K562 (cell line): Measurements from ENCODE around the gene VAC14. TPM values are rescaled to one million over a fixed set of nuclear protein-coding genes. Genes with fewer than 3 reads are reported as not detected.

Experiments used
- CBX2 ChIP-seq: fragments of 200-600 bp; sonication (generic); IDR thresholded peaks from one replicate; pipeline ENCODE4 v1.6.1; 2012; ENCODE audit warnings: mild to moderate bottlenecking, low read length, inconsistent platforms; ENCODE audit not compliant: insufficient read depth, poor library complexity, severe bottlenecking
- CEBPB ChIP-seq: fragments of 450-650 bp; IDR thresholded peaks from 2 replicates; pipeline ENCODE4 v1.6.1; 2016; ENCODE audit warnings: missing genetic modification characterization, missing compliant biosample characterization
- DACH1 ChIP-seq: fragments of 450-650 bp; IDR thresholded peaks from 2 replicates; pipeline ENCODE4 v1.6.1; 2018; ENCODE audit not compliant: partially characterized antibody
- FOXK1 ChIP-seq: sonication (generic); formaldehyde crosslinking; IDR thresholded peaks from 2 replicates; pipeline ENCODE4 v1.8.0; 2022; ENCODE audit warnings: missing genetic modification reagents, mild to moderate bottlenecking, borderline replicate concordance
- ILF3 ChIP-seq: fragments of 450-650 bp; IDR thresholded peaks from 2 replicates; pipeline ENCODE4 v1.6.1; 2018; ENCODE audit warnings: antibody characterized with exemption, mild to moderate bottlenecking, moderate library complexity, borderline replicate concordance
- KDM5B ChIP-seq: fragments of 200-600 bp; sonication (generic); IDR thresholded peaks from 2 replicates; pipeline ENCODE4 v1.6.1; 2012; ENCODE audit warnings: low read depth, mild to moderate bottlenecking, moderate library complexity, low read length, control low read depth, inconsistent platforms; ENCODE audit not compliant: insufficient replicate concordance
- MAFG ChIP-seq: fragments of 450-650 bp; conservative IDR thresholded peaks from 2 replicates; pipeline ENCODE4 v1.6.1; 2016; ENCODE audit warnings: missing genetic modification characterization, missing compliant biosample characterization
- MLLT1 ChIP-seq, 2 experiments: fragments of 450-650 bp; IDR thresholded peaks; 2 replicates each; pipeline ENCODE4 v1.6.1; 2016
- MTA2 ChIP-seq: fragments of 450-650 bp; IDR thresholded peaks from 2 replicates; pipeline ENCODE4 v1.6.1; 2016; ENCODE audit warnings: low read depth
- NFIC ChIP-seq: fragments of 450-650 bp; IDR thresholded peaks from 2 replicates; pipeline ENCODE4 v1.6.1; 2017; ENCODE audit warnings: mild to moderate bottlenecking, inconsistent platforms
- PCBP2 ChIP-seq: fragments of 200-400 bp; formaldehyde crosslinking; IDR thresholded peaks from 2 replicates; pipeline ENCODE4 v1.6.1; 2018; ENCODE audit warnings: low read length, low read depth, mild to moderate bottlenecking, moderate library complexity; ENCODE audit not compliant: poor library complexity, severe bottlenecking
- POLR2G ChIP-seq: fragments of 200-400 bp; formaldehyde crosslinking; IDR thresholded peaks from 2 replicates; pipeline ENCODE4 v1.6.1; 2017; ENCODE audit warnings: low read depth, mild to moderate bottlenecking, antibody characterized with exemption, low read length, moderate library complexity
- POLR2H ChIP-seq: IDR thresholded peaks from 2 replicates; pipeline ENCODE4 v1.6.1; 2016; ENCODE audit warnings: missing genetic modification characterization, low read depth, mild to moderate bottlenecking, control low read depth, missing compliant biosample characterization, moderate library complexity
- PURB ChIP-seq: sonication (generic); formaldehyde crosslinking; IDR thresholded peaks from 2 replicates; pipeline ENCODE4 v1.9.0; 2021; ENCODE audit warnings: low read depth, mild to moderate bottlenecking, missing genetic modification reagents
- RBFOX2 ChIP-seq: fragments of 200-400 bp; formaldehyde crosslinking; IDR thresholded peaks from 2 replicates; pipeline ENCODE4 v1.6.1; 2017; ENCODE audit warnings: low read depth, mild to moderate bottlenecking, low read length, moderate library complexity
- SREBF2 ChIP-seq: sonication (generic); formaldehyde crosslinking; IDR thresholded peaks from 2 replicates; pipeline ENCODE4 v1.4.0; 2020; ENCODE audit warnings: mild to moderate bottlenecking, missing genetic modification reagents
- STAG1 ChIP-seq: sonication (generic); formaldehyde crosslinking; IDR thresholded peaks from 2 replicates; pipeline ENCODE4 v1.5.0; 2020; ENCODE audit warnings: missing genetic modification reagents, borderline replicate concordance
- STAT5A ChIP-seq: IDR thresholded peaks from 2 replicates; pipeline ENCODE4 v1.6.1; 2012; ENCODE audit warnings: low read length, inconsistent platforms, borderline replicate concordance
- SUPT5H ChIP-seq: fragments of 450-650 bp; IDR thresholded peaks from 2 replicates; pipeline ENCODE4 v1.6.1; 2016
- VEZF1 ChIP-seq: fragments of 200-800 bp; sonication (Bioruptor generic); IDR thresholded peaks from 2 replicates; pipeline ENCODE4 v1.6.1; 2017; ENCODE audit warnings: missing genetic modification characterization, missing compliant biosample characterization
- ZBTB8A ChIP-seq: fragments of 450-650 bp; IDR thresholded peaks from 2 replicates; pipeline ENCODE4 v1.6.1; 2018; ENCODE audit warnings: mild to moderate bottlenecking, moderate library complexity; ENCODE audit not compliant: partially characterized antibody
- ZNF140 ChIP-seq: fragments of 250-450 bp; sonication (Bioruptor Pico); IDR thresholded peaks from 2 replicates; pipeline ENCODE4 v1.8.0; 2021; ENCODE audit warnings: moderate library complexity, mild to moderate bottlenecking, inconsistent platforms
- ZNF408 ChIP-seq: fragments of 250-450 bp; sonication (Bioruptor Pico); IDR thresholded peaks from 2 replicates; pipeline ENCODE4 v1.4.0; 2020; ENCODE audit warnings: low read depth, mild to moderate bottlenecking, moderate library complexity
- ZNF668 ChIP-seq: fragments of 250-450 bp; sonication (Bioruptor Pico); IDR thresholded peaks from 2 replicates; pipeline ENCODE4 v1.8.0; 2022; ENCODE audit warnings: mild to moderate bottlenecking, inconsistent platforms
- ZNF785 ChIP-seq: fragments of 250-450 bp; sonication (Bioruptor Pico); IDR thresholded peaks from 2 replicates; pipeline ENCODE4 v1.4.0; 2020; ENCODE audit warnings: mild to moderate bottlenecking
- polyA plus RNA-seq, 8 experiments: library from polyadenylated mRNA; depleted of rRNA in 4 of 8; stranded (reverse) in 5 of 8; unstranded in 3 of 8; fragments of >200 nt; fragmentation: Nextera tagmentation in 2 of 8; fragmentation: Illumina TruSeq in 1 of 8; extraction: Ambion mirVana in 2 of 8; extraction: Trizol in 1 of 8; gene quantifications; 2 replicates each; pipeline versions ENCODE4 v1.2.1 to v1.2.3, GENCODE V29; 2011 to 2014; ENCODE audit warnings: inconsistent platforms in 1 of 8, missing spikeins in 1 of 8
- total RNA-seq, 7 experiments: library from RNA; depleted of rRNA in 6 of 7; stranded (reverse); fragments of >200 nt in 6 of 7; fragmentation: Illumina TruSeq in 2 of 7; extraction: Trizol in 2 of 7; gene quantifications; 2 replicates each; pipeline versions ENCODE4 v1.2.1 to v1.2.3, GENCODE V29; 2011 to 2021; ENCODE audit warnings: low replicate concordance in 1 of 7
- TF ChIP-seq, protein P1 (sequence below): fragments of 250-450 bp; sonication (Bioruptor Pico); IDR thresholded peaks from 2 replicates; pipeline ENCODE4 v1.4.0; 2020; ENCODE audit warnings: mild to moderate bottlenecking, moderate library complexity

Gene VAC14
- total and polyA plus RNA-seq, 9 of the 15 experiments (the other 6 are each of a cell fraction or from before 2014, with no cell fraction given) = 1.3 to 41.6 (median 26.6) TPM

GRCh38 chr16:70661918-70662641 lies 138.9 kb downstream of the VAC14 start (continued):
- no peak for TF ChIP-seq CEBPB
- no peak for TF ChIP-seq ZNF785 (CRISPR knock-in tag)
- no peak for TF ChIP-seq DACH1
- no peak for TF ChIP-seq STAG1 (CRISPR knock-in tag)
- TF ChIP-seq CBX2 = no peak
- no peak for TF ChIP-seq FOXK1 (CRISPR knock-in tag)
- 0 out of 2 replicates have a peak, but pooled peaks have one; percentile 6 for TF ChIP-seq VEZF1 (CRISPR knock-in tag)
- TF ChIP-seq ILF3 = no peak
- no peak for TF ChIP-seq MLLT1 (IDR thresholded peaks at IDR 0.05)
- no peak for TF ChIP-seq ZNF140 (CRISPR knock-in tag)
- TF ChIP-seq, protein P1, sequence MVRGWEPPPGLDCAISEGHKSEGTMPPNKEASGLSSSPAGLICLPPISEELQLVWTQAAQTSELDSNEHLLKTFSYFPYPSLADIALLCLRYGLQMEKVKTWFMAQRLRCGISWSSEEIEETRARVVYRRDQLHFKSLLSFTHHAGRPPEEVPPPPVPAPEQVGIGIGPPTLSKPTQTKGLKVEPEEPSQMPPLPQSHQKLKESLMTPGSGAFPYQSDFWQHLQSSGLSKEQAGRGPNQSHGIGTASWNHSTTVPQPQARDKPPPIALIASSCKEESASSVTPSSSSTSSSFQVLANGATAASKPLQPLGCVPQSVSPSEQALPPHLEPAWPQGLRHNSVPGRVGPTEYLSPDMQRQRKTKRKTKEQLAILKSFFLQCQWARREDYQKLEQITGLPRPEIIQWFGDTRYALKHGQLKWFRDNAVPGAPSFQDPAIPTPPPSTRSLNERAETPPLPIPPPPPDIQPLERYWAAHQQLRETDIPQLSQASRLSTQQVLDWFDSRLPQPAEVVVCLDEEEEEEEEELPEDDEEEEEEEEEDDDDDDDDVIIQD (CRISPR knock-in tag) = no peak
- TF ChIP-seq POLR2G = peak; percentile 66
- no peak for TF ChIP-seq STAT5A
- no peak for TF ChIP-seq ZBTB8A
- TF ChIP-seq SREBF2 (CRISPR knock-in tag) = no peak
- TF ChIP-seq POLR2H (tag) = no peak
- TF ChIP-seq PURB (CRISPR knock-in tag) = no peak
- TF ChIP-seq MTA2 = no peak
- peak; percentile 44; the same call in 1 of the 2 replicates for TF ChIP-seq RBFOX2
- TF ChIP-seq SUPT5H = 0 out of 2 replicates have a peak, but pooled peaks have one; percentile 47
- no peak for TF ChIP-seq KDM5B
- no peak for TF ChIP-seq MAFG (tag)
- no peak for TF ChIP-seq ZNF408
- no peak for TF ChIP-seq PCBP2
- no peak for TF ChIP-seq ZNF668 (CRISPR knock-in tag)
- 0 out of 2 replicates have a peak, but pooled peaks have one; percentile 15 for TF ChIP-seq NFIC
